K562 (cell line): ENCODE results near the gene CNOT1. TPM values are rescaled to one million over a fixed set of nuclear protein-coding genes. Genes with fewer than 3 reads are reported as not detected.

ENCODE experiments used
- ATAC-seq: fragments of 200-7000 bp; cut with Tn5 transposase; 3 replicates; pipeline ENCODE4 v1.9.1; 2020; ENCODE audit warnings: moderate library complexity
- BruUV-seq: library from RNA; stranded (reverse); fragments of 400-500 nt; replicated peaks from 2 replicates; lab custom pipeline; 2021; lab: Mats Ljungman, UMichigan
- CTCF ChIA-PET: fragments of 300-600 bp; formaldehyde crosslinking; extraction: SDS; loops from one replicate; lab custom pipeline; 2021; ENCODE audit warnings: low intra/inter-chr PET ratio; lab: Yijun Ruan, JAX
- POLR2A ChIA-PET: fragments of 300-600, 350-650 bp; sonication (Branson Sonifier 250); formaldehyde crosslinking; extraction: SDS; loops from one replicate; lab custom pipeline; 2021; ENCODE audit warnings: antibody characterized with exemption, inconsistent platforms; lab: Yijun Ruan, JAX
- DNase-seq, 4 experiments: peaks; one replicate each; pipeline versions ENCODE4 v3.0.0 to v3.0.0-alpha.2; 2011 to 2018; ENCODE audit warnings: low spot score in 3 of 4, mixed read lengths in 3 of 4; ENCODE audit errors: extremely low read depth in 1 of 4
- FAIRE-seq: peaks from 2 replicates; lab custom pipeline; 2011; peaks lifted over from hg19 to GRCh38; lab: Jason Lieb, UNC
- H2AFZ ChIP-seq: 2 replicates; pipeline ENCODE4 v1.6.0; 2011; ENCODE audit warnings: low read depth, low read length, control low read depth, inconsistent platforms
- H3K27ac ChIP-seq: fragments of 200-600 bp; 3 replicates; pipeline ENCODE4 v1.8.0; 2011; ENCODE audit warnings: low read depth, mild to moderate bottlenecking, control low read depth, inconsistent platforms, low read length, moderate library complexity, mixed read lengths; ENCODE audit errors: extremely low read depth
- H3K27me3 ChIP-seq, 2 experiments: fragments of 300-600 bp in 1 of 2; 2 replicates in 1 of 2; 3 replicates in 1 of 2; pipeline versions ENCODE4 v1.6.0 to v1.8.0; 2011; ENCODE audit warnings: inconsistent platforms in 2 of 2, low read length in 2 of 2, mild to moderate bottlenecking in 1 of 2, mixed read lengths in 1 of 2, moderate library complexity in 1 of 2; ENCODE audit not compliant: control insufficient read depth in 2 of 2, insufficient read depth in 2 of 2
- H3K36me3 ChIP-seq: fragments of 300-600 bp; 3 replicates; pipeline ENCODE4 v1.8.0; 2011; ENCODE audit warnings: mild to moderate bottlenecking, low read length, inconsistent platforms; ENCODE audit not compliant: control insufficient read depth, insufficient read depth
- H3K4me1 ChIP-seq, 2 experiments: fragments of 200-600 bp in 1 of 2; replicated peaks in 1 of 2; 2 replicates in 1 of 2; 3 replicates in 1 of 2; pipeline versions ENCODE4 v1.5.1 to v1.8.0; 2011; ENCODE audit warnings: inconsistent platforms in 2 of 2, low read length in 2 of 2, mild to moderate bottlenecking in 1 of 2, mixed read lengths in 1 of 2, moderate library complexity in 1 of 2; ENCODE audit not compliant: control insufficient read depth in 2 of 2, insufficient read depth in 2 of 2
- H3K4me2 ChIP-seq: 2 replicates; pipeline ENCODE4 v1.6.1; 2011; ENCODE audit warnings: low read length, control low read depth, inconsistent platforms, mixed read lengths; ENCODE audit not compliant: insufficient read depth
- H3K4me3 ChIP-seq: fragments of 200-600 bp; sonication (generic), shearing (Covaris generic); 2 replicates; pipeline ENCODE4 v1.5.1; 2016; ENCODE audit warnings: control low read depth, inconsistent platforms
- H3K79me2 ChIP-seq: fragments of 200-600 bp; 3 replicates; pipeline ENCODE4 v1.8.0; 2011; ENCODE audit warnings: low read length, inconsistent platforms; ENCODE audit not compliant: control insufficient read depth, insufficient read depth
- H3K9ac ChIP-seq, 2 experiments: 2 replicates each; pipeline versions ENCODE4 v1.6.0 to v1.6.1; 2011; ENCODE audit warnings: low read depth in 2 of 2, low read length in 2 of 2, control low read depth in 1 of 2, inconsistent platforms in 1 of 2, mild to moderate bottlenecking in 1 of 2, mixed read lengths in 1 of 2; ENCODE audit not compliant: insufficient read depth in 1 of 2
- H3K9me1 ChIP-seq: one replicate; pipeline ENCODE4 v1.6.0; 2011; ENCODE audit warnings: inconsistent platforms, mild to moderate bottlenecking, low read length, moderate library complexity; ENCODE audit not compliant: control insufficient read depth, insufficient read depth
- H3K9me3 ChIP-seq: replicated peaks from 2 replicates; pipeline ENCODE4 v1.5.1; 2011; ENCODE audit warnings: low read depth, low read length, inconsistent platforms; ENCODE audit not compliant: control insufficient read depth, insufficient read depth
- H4K20me1 ChIP-seq: replicated peaks from 2 replicates; pipeline ENCODE4 v1.6.1; 2011; ENCODE audit warnings: low read length, inconsistent platforms, mixed read lengths; ENCODE audit not compliant: control insufficient read depth, insufficient read depth
- BRF1 ChIP-seq: IDR thresholded peaks from 3 replicates; pipeline ENCODE4 v1.6.1; 2011; ENCODE audit warnings: borderline replicate concordance, mild to moderate bottlenecking; ENCODE audit not compliant: insufficient read length; ENCODE audit errors: extremely low read depth
- CREM ChIP-seq: IDR thresholded peaks from 2 replicates; pipeline ENCODE4 v1.6.1; 2014; ENCODE audit warnings: antibody characterized with exemption, low read depth
- FOS ChIP-seq: IDR thresholded peaks from 3 replicates; pipeline ENCODE4 v1.6.1; 2011; ENCODE audit not compliant: insufficient read length; ENCODE audit errors: extremely low read depth
- FOXJ3 ChIP-seq: sonication (generic); formaldehyde crosslinking; IDR thresholded peaks from 2 replicates; pipeline ENCODE4 v1.4.0; 2020; ENCODE audit warnings: mild to moderate bottlenecking, missing genetic modification reagents
- NFYB ChIP-seq: IDR thresholded peaks from 2 replicates; pipeline ENCODE4 v1.6.1; 2011; ENCODE audit warnings: mild to moderate bottlenecking, moderate library complexity; ENCODE audit not compliant: insufficient read length; ENCODE audit errors: extremely low read depth
- NRF1 ChIP-seq, 2 experiments: fragments of 450-650 bp; IDR thresholded peaks in 1 of 2; conservative IDR thresholded peaks in 1 of 2; 2 replicates each; pipeline ENCODE4 v1.6.1; 2014; ENCODE audit warnings: mild to moderate bottlenecking in 2 of 2
- RBM34 ChIP-seq: fragments of 200-400 bp; formaldehyde crosslinking; IDR thresholded peaks from 2 replicates; pipeline ENCODE4 v1.6.1; 2018; ENCODE audit warnings: low read length, borderline replicate concordance; ENCODE audit not compliant: insufficient read depth
- RCOR1 ChIP-seq, 2 experiments: IDR thresholded peaks; 2 replicates each; pipeline ENCODE4 v1.6.1; 2012; ENCODE audit warnings: low read depth in 2 of 2, low read length in 2 of 2, borderline replicate concordance in 1 of 2, improper control_type of control experiment in 1 of 2
- SRF ChIP-seq, 2 experiments: fragments of 250-450, 450-650 bp in 1 of 2; sonication (Bioruptor Pico) in 1 of 2; sonication (generic) in 1 of 2; formaldehyde crosslinking; IDR thresholded peaks; 2 replicates each; pipeline versions ENCODE4 v1.5.0 to v1.5.1; 2020 to 2022; ENCODE audit warnings: mild to moderate bottlenecking in 1 of 2, missing genetic modification reagents in 1 of 2
- TEAD1 ChIP-seq, 2 experiments: fragments of 450-650 bp in 1 of 2; sonication (generic) in 1 of 2; formaldehyde crosslinking; IDR thresholded peaks; 2 replicates each; pipeline versions ENCODE4 v1.4.0 to v1.8.0; 2020 to 2022; ENCODE audit warnings: mild to moderate bottlenecking in 2 of 2, missing genetic modification reagents in 1 of 2
- YY1 ChIP-seq, 3 experiments: IDR thresholded peaks; 2 replicates each; pipeline ENCODE4 v1.6.1; 2011; ENCODE audit warnings: low read length in 2 of 3, mild to moderate bottlenecking in 2 of 3, moderate library complexity in 2 of 3, borderline replicate concordance in 1 of 3, control low read depth in 1 of 3, low read depth in 1 of 3; ENCODE audit not compliant: insufficient read depth in 3 of 3, insufficient replicate concordance in 2 of 3, control insufficient read depth in 1 of 3, insufficient read length in 1 of 3; ENCODE audit errors: extremely low read depth in 1 of 3
- ZBTB8A ChIP-seq: fragments of 450-650 bp; IDR thresholded peaks from 2 replicates; pipeline ENCODE4 v1.6.1; 2018; ENCODE audit warnings: mild to moderate bottlenecking, moderate library complexity; ENCODE audit not compliant: partially characterized antibody
- ZNF75A ChIP-seq: fragments of 450-650 bp; formaldehyde crosslinking; IDR thresholded peaks from 2 replicates; pipeline ENCODE4 v1.4.0; 2020; ENCODE audit warnings: mild to moderate bottlenecking
- WGBS: fragments of 100-300 bp; shearing (Covaris generic); methylation state at CpG from one replicate; pipeline ENCODE4 v1.1.6; 2016; ENCODE audit warnings: low coverage, mixed read lengths; ENCODE audit not compliant: insufficient coverage; ENCODE audit errors: missing lambda C conversion rate; 5-methylcytosine and 5-hydroxymethylcytosine counted together
- in situ Hi-C: fragments of 300-500 bp; cut with MboI; formaldehyde crosslinking; loops from 4 replicates; pipeline ENCODE4 v1.15.0; 2018; ENCODE audit warnings: inconsistent platforms, mixed read lengths
- intact Hi-C: fragments of 100-400 bp; cut with micrococcal nuclease; formaldehyde crosslinking; loops from 2 replicates; pipeline ENCODE4 v1.14.2; 2022
- polyA plus RNA-seq, 8 experiments: library from polyadenylated mRNA; depleted of rRNA in 4 of 8; stranded (reverse) in 5 of 8; unstranded in 3 of 8; fragments of >200 nt; fragmentation: Nextera tagmentation in 2 of 8; fragmentation: Illumina TruSeq in 1 of 8; extraction: Ambion mirVana in 2 of 8; extraction: Trizol in 1 of 8; gene quantifications; 2 replicates each; pipeline versions ENCODE4 v1.2.1 to v1.2.3, GENCODE V29; 2011 to 2014; ENCODE audit warnings: inconsistent platforms in 1 of 8, missing spikeins in 1 of 8
- total RNA-seq, 7 experiments: library from RNA; depleted of rRNA in 6 of 7; stranded (reverse); fragments of >200 nt in 6 of 7; fragmentation: Illumina TruSeq in 2 of 7; extraction: Trizol in 2 of 7; gene quantifications; 2 replicates each; pipeline versions ENCODE4 v1.2.1 to v1.2.3, GENCODE V29; 2011 to 2021; ENCODE audit warnings: low replicate concordance in 1 of 7
- TF ChIP-seq, protein P1 (sequence below): sonication (generic); formaldehyde crosslinking; IDR thresholded peaks from 2 replicates; pipeline ENCODE4 v1.8.0; 2022; ENCODE audit warnings: mild to moderate bottlenecking, missing genetic modification reagents
- TF ChIP-seq, protein P2 (sequence below): fragments of 450-650 bp; IDR thresholded peaks from 2 replicates; pipeline ENCODE4 v1.6.1; 2016
- TF ChIP-seq, protein P3 (sequence below): sonication (generic); formaldehyde crosslinking; IDR thresholded peaks from 2 replicates; pipeline ENCODE4 v1.5.0; 2020; ENCODE audit warnings: missing genetic modification reagents

CNOT1 gene
- total and polyA plus RNA-seq, 9 of the 15 experiments (the other 6 are each of a cell fraction or from before 2014, with no cell fraction given) = 110 to 270 (median 220) TPM

DNA sequence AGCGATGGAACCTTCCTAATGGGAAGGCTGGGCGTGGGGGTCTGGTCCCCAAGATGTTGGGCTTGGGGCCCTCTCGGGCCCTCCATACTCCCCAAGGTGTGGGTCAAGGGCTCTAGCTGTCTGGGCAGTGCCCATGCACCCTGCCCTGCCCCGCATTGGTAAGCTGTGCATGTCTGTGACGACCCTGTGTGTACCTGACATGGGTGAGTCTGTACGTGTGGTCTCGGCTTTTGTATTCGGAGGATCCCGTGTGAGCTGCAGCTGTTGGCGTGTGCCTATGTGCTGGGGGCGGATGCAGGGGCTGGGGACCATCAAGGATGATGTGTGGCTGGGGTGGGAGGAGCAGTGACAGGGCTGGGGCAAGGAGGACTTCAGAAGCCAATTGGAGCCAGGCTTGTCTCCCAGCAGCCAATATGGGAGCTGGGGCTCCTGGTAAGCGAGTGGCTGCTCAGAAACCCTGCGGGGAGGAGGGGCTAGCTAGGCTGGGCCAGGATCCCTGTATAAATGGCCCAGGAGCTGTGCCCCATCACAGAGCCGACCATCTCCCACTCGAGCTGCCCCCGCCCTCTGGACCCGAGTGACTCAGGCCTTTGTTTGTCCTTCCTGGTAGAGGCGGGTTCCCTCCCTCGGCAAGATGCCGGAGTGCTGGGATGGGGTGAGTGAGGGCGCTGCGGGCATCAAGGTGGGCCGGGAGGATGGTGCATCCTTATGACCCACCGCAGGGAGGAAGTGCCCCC is 129.8 kb downstream of the CNOT1 start, which contains the start of gene NDRG4:
NDRG4 (plus strand) TSS at position 529 of the 737 bp plus-strand sequence; CDS start at position 635, 106 bp downstream.
- Histone ChIP-seq H3K9me1 (no peaks in the 10 kb centered on the region), H2AFZ (peak within 1 kb of the TSS; percentile 60; the same call in 1 of the 2 replicates), H3K79me2 (no peaks in the 10 kb centered on the region), H3K4me1 (peaks cover 3 to 55% of the 10 kb centered on the region in 2 experiments; a peak in 3 of 5 replicates), H3K36me3 (no peaks in the 10 kb centered on the region), H3K4me3 (no peak within 1 kb of the TSS), H3K27me3 (no peaks in the 10 kb centered on the region), H3K4me2 (peak within 1 kb of the TSS; percentile 56; the same call in 1 of the 2 replicates), H4K20me1 (peaks cover 20% of the 10 kb centered on the region; the same call in 1 of the 2 replicates), H3K9me3 (no peaks in the 10 kb centered on the region), H3K9ac (peak within 1 kb of the TSS in 1 of 2 experiments; percentile 23; a peak in 1 of 4 replicates), H3K27ac (no peak within 1 kb of the TSS)
- DNase-seq (peak; percentile 40 to 76 (median 58)), ATAC-seq (peak; percentile 84), FAIRE-seq (peak; percentile 89)
- WGBS = 21% methylated on average over 17 of the region's 24 CpGs
- intact Hi-C loops (loop anchor here (5.0 kb wide), 2 partner anchors 163 to 258 kb away; no protein-coding TSS in a partner anchor), in situ Hi-C loops (loop anchor here (5.0 kb wide), 1 partner anchor 253 kb away; no protein-coding TSS in a partner anchor)
- ChIA-PET POLR2A (interaction anchor here (0.6 kb wide), 2 partner anchors 120 to 126 kb away, joined by 3 to 4 read pairs; no protein-coding TSS in a partner anchor), CTCF (no interaction called here)
- no TSS peak for BruUV-seq
- TF ChIP-seq RCOR1 (IDR thresholded peaks at IDR 0.05; ENCODE audit: borderline replicate concordance in 1 of 2, low read depth in 2 of 2, low read length in 2 of 2) (0 out of 4 replicates have a peak, but pooled peaks of 1 of the 2 experiments have one; percentile 10), CREM (0 out of 2 replicates have a peak, but pooled peaks have one; percentile 19), NFYB (peak; percentile 68), FOXJ3 (CRISPR knock-in tag) (no peak), RBM34 (no peak), ZNF75A (CRISPR knock-in tag) (no peak), YY1 (IDR thresholded peaks at IDR 0.05; ENCODE audit: borderline replicate concordance in 1 of 3, control insufficient read depth in 1 of 3, extremely low read depth in 1 of 3, insufficient read depth in 3 of 3, insufficient read length in 1 of 3, insufficient replicate concordance in 2 of 3, low read depth in 1 of 3, low read length in 2 of 3) (peak in 1 of 3 experiments; percentile 11), SRF (CRISPR knock-in tag; IDR thresholded peaks at IDR 0.05) (no peak), NRF1 (conservative IDR thresholded peaks at IDR 0.05 in 1 of 2, IDR thresholded peaks at IDR 0.05 in 1 of 2) (0 out of 4 replicates have a peak, but pooled peaks of 1 of the 2 experiments have one; percentile 11), TEAD1 (CRISPR knock-in tag; IDR thresholded peaks at IDR 0.05) (no peak), FOS (peak; percentile 52), BRF1 (no peak), ZBTB8A (no peak)
- TF ChIP-seq, protein P1, sequence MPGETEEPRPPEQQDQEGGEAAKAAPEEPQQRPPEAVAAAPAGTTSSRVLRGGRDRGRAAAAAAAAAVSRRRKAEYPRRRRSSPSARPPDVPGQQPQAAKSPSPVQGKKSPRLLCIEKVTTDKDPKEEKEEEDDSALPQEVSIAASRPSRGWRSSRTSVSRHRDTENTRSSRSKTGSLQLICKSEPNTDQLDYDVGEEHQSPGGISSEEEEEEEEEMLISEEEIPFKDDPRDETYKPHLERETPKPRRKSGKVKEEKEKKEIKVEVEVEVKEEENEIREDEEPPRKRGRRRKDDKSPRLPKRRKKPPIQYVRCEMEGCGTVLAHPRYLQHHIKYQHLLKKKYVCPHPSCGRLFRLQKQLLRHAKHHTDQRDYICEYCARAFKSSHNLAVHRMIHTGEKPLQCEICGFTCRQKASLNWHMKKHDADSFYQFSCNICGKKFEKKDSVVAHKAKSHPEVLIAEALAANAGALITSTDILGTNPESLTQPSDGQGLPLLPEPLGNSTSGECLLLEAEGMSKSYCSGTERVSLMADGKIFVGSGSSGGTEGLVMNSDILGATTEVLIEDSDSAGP (CRISPR knock-in tag) = no peak
- TF ChIP-seq, protein P2, sequence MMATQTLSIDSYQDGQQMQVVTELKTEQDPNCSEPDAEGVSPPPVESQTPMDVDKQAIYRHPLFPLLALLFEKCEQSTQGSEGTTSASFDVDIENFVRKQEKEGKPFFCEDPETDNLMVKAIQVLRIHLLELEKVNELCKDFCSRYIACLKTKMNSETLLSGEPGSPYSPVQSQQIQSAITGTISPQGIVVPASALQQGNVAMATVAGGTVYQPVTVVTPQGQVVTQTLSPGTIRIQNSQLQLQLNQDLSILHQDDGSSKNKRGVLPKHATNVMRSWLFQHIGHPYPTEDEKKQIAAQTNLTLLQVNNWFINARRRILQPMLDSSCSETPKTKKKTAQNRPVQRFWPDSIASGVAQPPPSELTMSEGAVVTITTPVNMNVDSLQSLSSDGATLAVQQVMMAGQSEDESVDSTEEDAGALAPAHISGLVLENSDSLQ = peak; percentile 22; the same call in 1 of the 2 replicates
- TF ChIP-seq, protein P3, sequence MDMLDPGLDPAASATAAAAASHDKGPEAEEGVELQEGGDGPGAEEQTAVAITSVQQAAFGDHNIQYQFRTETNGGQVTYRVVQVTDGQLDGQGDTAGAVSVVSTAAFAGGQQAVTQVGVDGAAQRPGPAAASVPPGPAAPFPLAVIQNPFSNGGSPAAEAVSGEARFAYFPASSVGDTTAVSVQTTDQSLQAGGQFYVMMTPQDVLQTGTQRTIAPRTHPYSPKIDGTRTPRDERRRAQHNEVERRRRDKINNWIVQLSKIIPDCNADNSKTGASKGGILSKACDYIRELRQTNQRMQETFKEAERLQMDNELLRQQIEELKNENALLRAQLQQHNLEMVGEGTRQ = no peak
